C4-2B (cell line): Measurements from ENCODE around the gene ERC1.

Experiments
- H3K27ac ChIP-seq: fragments of 450-650 bp; 2 replicates; pipeline ENCODE4 v1.5.1; 2017
- ZFX ChIP-seq: fragments of 450-650 bp; IDR thresholded peaks from 2 replicates; pipeline ENCODE4 v1.6.1; 2017
- TF ChIP-seq, protein P1 (sequence below): fragments of 450-650 bp; conservative IDR thresholded peaks from 2 replicates; pipeline ENCODE4 v1.5.1; 2017; ENCODE audit warnings: mild to moderate bottlenecking

Gene ERC1

DNA sequence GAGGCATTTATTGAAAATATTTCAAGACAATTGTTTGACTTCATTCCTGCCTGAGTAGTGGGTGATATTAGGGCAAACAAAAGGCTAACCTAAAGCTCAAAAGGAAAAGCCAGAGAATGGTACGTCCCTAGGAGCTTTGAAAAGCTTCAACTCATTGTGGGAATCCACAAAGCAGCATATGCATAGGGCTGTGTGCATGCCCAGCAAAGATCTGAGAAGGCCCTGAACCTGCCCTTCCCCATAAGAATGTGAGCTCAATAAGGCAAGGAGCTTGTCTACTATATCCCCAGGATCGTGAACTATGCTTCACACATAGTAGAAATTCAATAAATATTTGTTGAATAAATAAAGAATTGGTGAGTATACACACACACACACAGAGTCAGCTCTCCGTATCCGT is 22.5 kb upstream of the ERC1 start:
- TF ChIP-seq, protein P1, sequence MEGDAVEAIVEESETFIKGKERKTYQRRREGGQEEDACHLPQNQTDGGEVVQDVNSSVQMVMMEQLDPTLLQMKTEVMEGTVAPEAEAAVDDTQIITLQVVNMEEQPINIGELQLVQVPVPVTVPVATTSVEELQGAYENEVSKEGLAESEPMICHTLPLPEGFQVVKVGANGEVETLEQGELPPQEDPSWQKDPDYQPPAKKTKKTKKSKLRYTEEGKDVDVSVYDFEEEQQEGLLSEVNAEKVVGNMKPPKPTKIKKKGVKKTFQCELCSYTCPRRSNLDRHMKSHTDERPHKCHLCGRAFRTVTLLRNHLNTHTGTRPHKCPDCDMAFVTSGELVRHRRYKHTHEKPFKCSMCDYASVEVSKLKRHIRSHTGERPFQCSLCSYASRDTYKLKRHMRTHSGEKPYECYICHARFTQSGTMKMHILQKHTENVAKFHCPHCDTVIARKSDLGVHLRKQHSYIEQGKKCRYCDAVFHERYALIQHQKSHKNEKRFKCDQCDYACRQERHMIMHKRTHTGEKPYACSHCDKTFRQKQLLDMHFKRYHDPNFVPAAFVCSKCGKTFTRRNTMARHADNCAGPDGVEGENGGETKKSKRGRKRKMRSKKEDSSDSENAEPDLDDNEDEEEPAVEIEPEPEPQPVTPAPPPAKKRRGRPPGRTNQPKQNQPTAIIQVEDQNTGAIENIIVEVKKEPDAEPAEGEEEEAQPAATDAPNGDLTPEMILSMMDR: no peak
- no peak overlapping the region for H3K27ac ChIP-seq

DNA sequence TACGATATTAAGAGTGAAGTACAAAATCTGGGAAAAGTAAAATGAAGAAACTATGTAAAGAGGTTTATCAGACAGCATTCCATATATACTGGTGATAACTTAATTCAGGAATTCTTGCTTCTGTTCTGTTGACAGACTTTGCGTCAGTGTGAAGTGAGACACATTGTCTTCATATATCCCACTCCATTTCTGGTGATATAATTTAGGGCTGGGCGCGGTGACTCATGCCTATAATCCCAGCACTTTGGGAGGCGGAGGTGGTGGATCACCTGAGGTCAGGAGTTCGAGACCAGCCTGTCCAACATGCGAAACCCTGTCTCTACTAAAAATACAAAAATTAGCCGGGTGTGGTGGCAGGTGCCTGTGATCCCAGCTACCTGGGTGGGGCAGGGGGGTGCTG is 21.2 kb upstream of the ERC1 start:
- TF ChIP-seq, protein P1: no peak
- TF ChIP-seq ZFX: no peak
- no peak overlapping the region for H3K27ac ChIP-seq

- H3K27ac ChIP-seq: no peak overlapping the region
- TF ChIP-seq, protein P1: no peak
- TF ChIP-seq ZFX: no peak
Measured at GRCh38 chr12:971991-972390, 19.0 kb upstream of the ERC1 start.

DNA sequence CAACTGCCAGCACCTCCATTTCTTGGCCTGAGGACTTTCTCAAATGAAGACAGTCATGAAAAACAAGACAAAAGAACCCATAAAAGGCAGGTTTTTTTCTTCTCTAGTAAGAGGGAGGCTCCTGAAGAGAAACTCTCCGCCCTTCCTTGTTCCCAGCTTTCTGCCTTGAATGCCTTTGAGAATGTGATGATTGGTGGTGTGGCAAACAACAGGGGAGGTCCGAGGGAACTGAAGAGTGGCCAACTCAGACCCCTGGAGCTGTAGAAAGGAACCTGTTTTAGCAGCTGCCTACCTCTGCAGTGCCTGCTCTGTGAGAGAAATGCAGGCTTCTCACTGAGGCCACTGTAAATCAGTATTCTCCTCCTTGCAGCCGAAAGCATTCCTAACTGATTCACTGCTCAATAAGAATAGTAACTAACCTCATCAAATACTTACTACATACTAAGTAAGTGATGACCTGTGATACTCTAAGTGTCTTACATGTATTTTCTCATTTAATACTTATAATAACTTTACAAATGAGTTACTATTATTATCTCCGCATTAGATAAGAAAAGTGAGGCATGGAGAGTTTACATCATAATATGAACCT is 16.7 kb upstream of the ERC1 start:
- no peak for TF ChIP-seq ZFX
- TF ChIP-seq, protein P1: no peak
- no peak overlapping the region for H3K27ac ChIP-seq

- H3K27ac ChIP-seq: no peak overlapping the region
Measured at GRCh38 chr12:976644-977043, 14.4 kb upstream of the ERC1 start.

DNA sequence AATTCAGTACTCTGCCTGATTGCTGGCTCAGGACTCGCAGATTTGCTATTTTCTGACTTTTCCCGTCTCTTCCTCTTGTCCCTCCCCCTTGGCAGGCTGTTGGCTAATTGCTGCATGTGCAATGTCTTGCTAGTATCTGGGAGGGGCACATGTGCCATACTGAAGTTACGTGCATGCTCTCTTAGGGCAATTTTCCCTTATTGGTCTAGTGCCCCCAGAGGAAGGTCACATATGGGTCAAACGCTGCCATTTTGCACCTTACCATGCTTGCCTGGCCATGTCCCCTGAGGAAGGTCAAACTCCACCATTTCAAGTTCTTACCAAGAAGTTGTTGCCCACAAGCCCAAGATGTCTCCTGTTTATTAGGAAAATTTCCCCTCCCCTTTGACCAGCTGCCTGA is 13.9 kb upstream of the ERC1 start:
- H3K27ac ChIP-seq: no peak overlapping the region

More at GRCh38 chr12:976644-977043, 14.4 kb upstream of the ERC1 start:
- no peak for TF ChIP-seq ZFX
- TF ChIP-seq, protein P1: no peak

GRCh38 chr12:979349-979748 is 11.7 kb upstream of the ERC1 start:
- TF ChIP-seq ZFX: no peak
- TF ChIP-seq, protein P1: no peak
- no peak overlapping the region for H3K27ac ChIP-seq

More for the DNA sequence above, 13.9 kb upstream of the ERC1 start:
- TF ChIP-seq, protein P1: no peak; the same call in 1 of the 2 replicates
- no peak for TF ChIP-seq ZFX
